SK-N-SH (cell line): ENCODE results near the gene SPTLC2.

Source experiments
- MXI1 ChIP-seq: IDR thresholded peaks from 2 replicates; pipeline ENCODE4 v1.6.1; 2012; ENCODE audit warnings: mild to moderate bottlenecking, low read depth, low read length, improper control_type of control experiment
- RFX5 ChIP-seq: IDR thresholded peaks from 2 replicates; pipeline ENCODE4 v1.6.1; 2012; ENCODE audit warnings: mild to moderate bottlenecking, improper control_type of control experiment, low read length
- SIN3A ChIP-seq: IDR thresholded peaks from 2 replicates; pipeline ENCODE4 v1.6.1; 2012; ENCODE audit warnings: low read depth, mild to moderate bottlenecking, low read length, moderate library complexity, borderline replicate concordance
- TAF1 ChIP-seq: IDR thresholded peaks from 2 replicates; pipeline ENCODE4 v1.6.1; 2012; ENCODE audit warnings: low read depth, mild to moderate bottlenecking, low read length, moderate library complexity, borderline replicate concordance
- TF ChIP-seq, protein P1 (sequence below): fragments of 200-600 bp; sonication (generic); IDR thresholded peaks from 2 replicates; pipeline ENCODE4 v1.6.1; 2017; ENCODE audit warnings: antibody characterized with exemption, mild to moderate bottlenecking, moderate library complexity
- TF ChIP-seq, protein P2 (sequence below): IDR thresholded peaks from 2 replicates; pipeline ENCODE4 v1.6.1; 2012; ENCODE audit warnings: mild to moderate bottlenecking, low read depth, low read length, moderate library complexity
- TF ChIP-seq, protein P3 (sequence below): IDR thresholded peaks from 2 replicates; pipeline ENCODE4 v1.4.0; 2012; ENCODE audit warnings: low read depth
- TF ChIP-seq, protein P4 (sequence below): fragments of 150-350 bp; IDR thresholded peaks from 2 replicates; pipeline ENCODE4 v1.6.1; 2016; ENCODE audit warnings: mild to moderate bottlenecking, low read depth, low read length

DNA sequence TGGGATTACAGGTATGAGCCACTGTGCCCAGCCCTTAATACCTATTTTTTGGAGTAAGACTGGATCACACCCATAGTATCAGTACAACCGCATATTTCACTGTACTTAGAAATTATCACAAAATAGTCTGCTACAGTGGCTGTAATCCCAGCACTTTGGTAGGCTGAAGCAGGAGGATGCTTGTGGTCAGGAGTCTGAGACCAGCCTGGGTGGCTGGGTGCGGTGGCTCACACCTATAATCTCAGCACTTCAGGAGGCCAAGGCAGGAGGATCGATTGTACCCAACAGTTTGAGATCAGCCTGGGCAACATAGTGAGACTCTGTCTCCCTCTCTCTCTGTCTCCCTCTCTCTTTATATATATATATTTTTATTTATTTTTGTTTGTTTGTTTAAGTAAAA is 5.9 kb downstream of the SPTLC2 start:
- TF ChIP-seq, protein P1, sequence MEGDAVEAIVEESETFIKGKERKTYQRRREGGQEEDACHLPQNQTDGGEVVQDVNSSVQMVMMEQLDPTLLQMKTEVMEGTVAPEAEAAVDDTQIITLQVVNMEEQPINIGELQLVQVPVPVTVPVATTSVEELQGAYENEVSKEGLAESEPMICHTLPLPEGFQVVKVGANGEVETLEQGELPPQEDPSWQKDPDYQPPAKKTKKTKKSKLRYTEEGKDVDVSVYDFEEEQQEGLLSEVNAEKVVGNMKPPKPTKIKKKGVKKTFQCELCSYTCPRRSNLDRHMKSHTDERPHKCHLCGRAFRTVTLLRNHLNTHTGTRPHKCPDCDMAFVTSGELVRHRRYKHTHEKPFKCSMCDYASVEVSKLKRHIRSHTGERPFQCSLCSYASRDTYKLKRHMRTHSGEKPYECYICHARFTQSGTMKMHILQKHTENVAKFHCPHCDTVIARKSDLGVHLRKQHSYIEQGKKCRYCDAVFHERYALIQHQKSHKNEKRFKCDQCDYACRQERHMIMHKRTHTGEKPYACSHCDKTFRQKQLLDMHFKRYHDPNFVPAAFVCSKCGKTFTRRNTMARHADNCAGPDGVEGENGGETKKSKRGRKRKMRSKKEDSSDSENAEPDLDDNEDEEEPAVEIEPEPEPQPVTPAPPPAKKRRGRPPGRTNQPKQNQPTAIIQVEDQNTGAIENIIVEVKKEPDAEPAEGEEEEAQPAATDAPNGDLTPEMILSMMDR, result no peak
- TF ChIP-seq, protein P2, sequence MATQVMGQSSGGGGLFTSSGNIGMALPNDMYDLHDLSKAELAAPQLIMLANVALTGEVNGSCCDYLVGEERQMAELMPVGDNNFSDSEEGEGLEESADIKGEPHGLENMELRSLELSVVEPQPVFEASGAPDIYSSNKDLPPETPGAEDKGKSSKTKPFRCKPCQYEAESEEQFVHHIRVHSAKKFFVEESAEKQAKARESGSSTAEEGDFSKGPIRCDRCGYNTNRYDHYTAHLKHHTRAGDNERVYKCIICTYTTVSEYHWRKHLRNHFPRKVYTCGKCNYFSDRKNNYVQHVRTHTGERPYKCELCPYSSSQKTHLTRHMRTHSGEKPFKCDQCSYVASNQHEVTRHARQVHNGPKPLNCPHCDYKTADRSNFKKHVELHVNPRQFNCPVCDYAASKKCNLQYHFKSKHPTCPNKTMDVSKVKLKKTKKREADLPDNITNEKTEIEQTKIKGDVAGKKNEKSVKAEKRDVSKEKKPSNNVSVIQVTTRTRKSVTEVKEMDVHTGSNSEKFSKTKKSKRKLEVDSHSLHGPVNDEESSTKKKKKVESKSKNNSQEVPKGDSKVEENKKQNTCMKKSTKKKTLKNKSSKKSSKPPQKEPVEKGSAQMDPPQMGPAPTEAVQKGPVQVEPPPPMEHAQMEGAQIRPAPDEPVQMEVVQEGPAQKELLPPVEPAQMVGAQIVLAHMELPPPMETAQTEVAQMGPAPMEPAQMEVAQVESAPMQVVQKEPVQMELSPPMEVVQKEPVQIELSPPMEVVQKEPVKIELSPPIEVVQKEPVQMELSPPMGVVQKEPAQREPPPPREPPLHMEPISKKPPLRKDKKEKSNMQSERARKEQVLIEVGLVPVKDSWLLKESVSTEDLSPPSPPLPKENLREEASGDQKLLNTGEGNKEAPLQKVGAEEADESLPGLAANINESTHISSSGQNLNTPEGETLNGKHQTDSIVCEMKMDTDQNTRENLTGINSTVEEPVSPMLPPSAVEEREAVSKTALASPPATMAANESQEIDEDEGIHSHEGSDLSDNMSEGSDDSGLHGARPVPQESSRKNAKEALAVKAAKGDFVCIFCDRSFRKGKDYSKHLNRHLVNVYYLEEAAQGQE, result no peak
- TF ChIP-seq, protein P3, sequence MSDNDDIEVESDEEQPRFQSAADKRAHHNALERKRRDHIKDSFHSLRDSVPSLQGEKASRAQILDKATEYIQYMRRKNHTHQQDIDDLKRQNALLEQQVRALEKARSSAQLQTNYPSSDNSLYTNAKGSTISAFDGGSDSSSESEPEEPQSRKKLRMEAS, result no peak
- TF ChIP-seq SIN3A, result no peak
- TF ChIP-seq RFX5, result no peak
- no peak for TF ChIP-seq TAF1
- TF ChIP-seq, protein P4, sequence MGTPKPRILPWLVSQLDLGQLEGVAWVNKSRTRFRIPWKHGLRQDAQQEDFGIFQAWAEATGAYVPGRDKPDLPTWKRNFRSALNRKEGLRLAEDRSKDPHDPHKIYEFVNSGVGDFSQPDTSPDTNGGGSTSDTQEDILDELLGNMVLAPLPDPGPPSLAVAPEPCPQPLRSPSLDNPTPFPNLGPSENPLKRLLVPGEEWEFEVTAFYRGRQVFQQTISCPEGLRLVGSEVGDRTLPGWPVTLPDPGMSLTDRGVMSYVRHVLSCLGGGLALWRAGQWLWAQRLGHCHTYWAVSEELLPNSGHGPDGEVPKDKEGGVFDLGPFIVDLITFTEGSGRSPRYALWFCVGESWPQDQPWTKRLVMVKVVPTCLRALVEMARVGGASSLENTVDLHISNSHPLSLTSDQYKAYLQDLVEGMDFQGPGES, result no peak
- no peak for TF ChIP-seq MXI1
